Keratinocyte (primary cell): ENCODE results near the gene RAX2. TPM values are rescaled to one million over a fixed set of nuclear protein-coding genes. Genes with fewer than 3 reads are reported as not detected.

Experiments
- DNase-seq: peaks from one replicate; pipeline ENCODE4 v3.0.0-alpha.2; 2011; ENCODE audit warnings: low read depth, missing footprints, low spot score
- FAIRE-seq: peaks from 2 replicates; lab custom pipeline; 2011; peaks lifted over from hg19 to GRCh38; lab: Jason Lieb, UNC
- H2AFZ ChIP-seq: 2 replicates; pipeline ENCODE4 v1.6.0; 2012; ENCODE audit warnings: low read length, control low read depth, inconsistent platforms; ENCODE audit not compliant: control insufficient read depth
- H3K27ac ChIP-seq: 2 replicates; pipeline ENCODE4 v1.5.1; 2011; ENCODE audit warnings: low read length; ENCODE audit not compliant: control insufficient read depth, insufficient read depth
- H3K27me3 ChIP-seq: 3 replicates; pipeline ENCODE4 v1.6.0; 2011; ENCODE audit warnings: low read length; ENCODE audit not compliant: control insufficient read depth, insufficient read depth; ENCODE audit errors: extremely low read depth
- H3K36me3 ChIP-seq, 2 experiments: 2 replicates in 1 of 2; 3 replicates in 1 of 2; pipeline ENCODE4 v1.5.1; 2011; ENCODE audit warnings: low read length in 2 of 2, mild to moderate bottlenecking in 1 of 2; ENCODE audit not compliant: control insufficient read depth in 2 of 2, insufficient read depth in 2 of 2; ENCODE audit errors: extremely low read depth in 1 of 2
- H3K4me1 ChIP-seq: 3 replicates; pipeline ENCODE4 v1.5.1; 2011; ENCODE audit warnings: low read length; ENCODE audit not compliant: control insufficient read depth, insufficient read depth; ENCODE audit errors: extremely low read depth
- H3K4me2 ChIP-seq: 3 replicates; pipeline ENCODE4 v1.6.0; 2011; ENCODE audit warnings: low read depth, low read length; ENCODE audit not compliant: control insufficient read depth, insufficient read depth; ENCODE audit errors: extremely low read depth
- H3K4me3 ChIP-seq, 3 experiments: fragments of 200-600 bp in 1 of 3; sonication (generic) in 1 of 3; 2 replicates in 2 of 3; 3 replicates in 1 of 3; pipeline ENCODE4 v1.5.1; 2011 to 2016; ENCODE audit warnings: low read length in 3 of 3, mild to moderate bottlenecking in 3 of 3, control low read depth in 2 of 3, inconsistent platforms in 1 of 3, low read depth in 1 of 3, mixed read lengths in 1 of 3, mixed run types in 1 of 3, moderate library complexity in 1 of 3; ENCODE audit not compliant: control insufficient read depth in 2 of 3, insufficient read depth in 2 of 3; ENCODE audit errors: extremely low read depth in 1 of 3
- H3K79me2 ChIP-seq: 2 replicates; pipeline ENCODE4 v1.6.0; 2012; ENCODE audit warnings: low read length; ENCODE audit not compliant: control insufficient read depth, insufficient read depth
- H3K9ac ChIP-seq: 3 replicates; pipeline ENCODE4 v1.6.0; 2011; ENCODE audit warnings: low read length; ENCODE audit not compliant: control insufficient read depth, insufficient read depth; ENCODE audit errors: extremely low read depth
- H3K9me1 ChIP-seq: 3 replicates; pipeline ENCODE4 v1.6.0; 2011; ENCODE audit warnings: low read length; ENCODE audit not compliant: control insufficient read depth, insufficient read depth; ENCODE audit errors: extremely low read depth
- H3K9me3 ChIP-seq: 2 replicates; pipeline ENCODE4 v1.5.1; 2012; ENCODE audit warnings: low read depth, low read length; ENCODE audit not compliant: control insufficient read depth
- H4K20me1 ChIP-seq: 3 replicates; pipeline ENCODE4 v1.6.0; 2011; ENCODE audit warnings: low read length; ENCODE audit not compliant: control insufficient read depth, insufficient read depth; ENCODE audit errors: extremely low read depth
- CTCF ChIP-seq, 3 experiments: IDR thresholded peaks in 1 of 3; conservative IDR thresholded peaks in 1 of 3; optimal IDR thresholded peaks in 1 of 3; 2 replicates in 2 of 3; 3 replicates in 1 of 3; pipeline versions ENCODE3 to v1.5.1; 2011; ENCODE audit warnings: low read length in 3 of 3, mild to moderate bottlenecking in 3 of 3, moderate library complexity in 2 of 3, control low read depth in 1 of 3, inconsistent platforms in 1 of 3; ENCODE audit not compliant: insufficient read depth in 2 of 3; ENCODE audit errors: extremely low read depth in 1 of 3
- EZH2 ChIP-seq: IDR thresholded peaks from one replicate; pipeline ENCODE4 v1.6.1; 2012; ENCODE audit warnings: inconsistent platforms, mild to moderate bottlenecking, low read length, moderate library complexity
- dilution Hi-C: fragments of 300-500 bp; cut with MboI; formaldehyde crosslinking; loops from one replicate; pipeline ENCODE4 v1.7.0; 2020; ENCODE audit warnings: low sequenced_read_pairs; ENCODE audit not compliant: extremely low pct_ligation_motif_present
- polyA plus RNA-seq, 5 experiments: library from polyadenylated mRNA; depleted of rRNA in 3 of 5; stranded (reverse) in 3 of 5; stranded (forward) in 1 of 5; unstranded in 1 of 5; fragments of >200 nt; gene quantifications; 1 replicate in 1 of 5; 2 replicates in 3 of 5; 3 replicates in 1 of 5; pipeline versions ENCODE4 v1.2.1 to v1.2.3, GENCODE V29; 2011 to 2012; ENCODE audit warnings: missing spikeins in 2 of 5, low read depth in 1 of 5, low replicate concordance in 1 of 5

Gene RAX2
- polyA plus RNA-seq, 1 donor (not counting 4 experiments of a cell fraction or from before 2014, with no cell fraction given), result not detected

- Histone ChIP-seq H3K4me3 (no peak overlapping the region), H2AFZ (no peak overlapping the region)
- peak; percentile 80 for FAIRE-seq
Observed at GRCh38 chr19:3818466-3818865, 46.4 kb upstream of the RAX2 start.

DNA sequence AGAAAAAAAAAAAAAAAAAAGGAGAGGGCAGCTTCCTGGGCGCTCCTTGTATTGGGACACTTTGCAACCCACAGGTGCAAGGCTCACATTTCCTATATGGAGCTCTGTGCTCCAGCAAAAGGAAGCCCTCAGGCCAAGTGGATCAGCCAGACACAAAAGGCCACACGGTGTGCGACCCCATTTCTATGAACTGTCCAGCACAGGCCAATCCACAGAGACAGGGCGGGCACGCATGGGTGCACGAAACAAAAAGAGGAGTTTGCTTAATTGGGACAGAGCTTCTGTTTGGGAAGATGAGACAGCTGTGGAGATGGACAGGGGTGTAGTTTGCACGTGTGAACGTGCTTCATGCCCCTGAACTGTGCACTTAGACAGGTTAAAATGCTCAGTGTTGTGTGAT is 45.7 kb upstream of the RAX2 start:
- Histone ChIP-seq H3K79me2 (no peaks in the 10 kb centered on the region), H3K4me2 (no peak overlapping the region), H3K27me3 (peaks cover 14% of the 10 kb centered on the region), H3K27ac (no peak overlapping the region), H4K20me1 (no peaks in the 10 kb centered on the region), H3K9me3 (no peaks in the 10 kb centered on the region), H3K9ac (no peak overlapping the region), H3K4me3 (no peak overlapping the region), H3K9me1 (no peaks in the 10 kb centered on the region), H3K4me1 (peaks cover 5% of the 10 kb centered on the region), H3K36me3 (no peaks in the 10 kb centered on the region), H2AFZ (no peak overlapping the region)
- DNase-seq, result no peak
- no peak for FAIRE-seq
- dilution Hi-C loops, result no loop called here
- TF ChIP-seq CTCF (optimal IDR thresholded peaks at IDR 0.05 in 1 of 3, IDR thresholded peaks at IDR 0.05 in 1 of 3, conservative IDR thresholded peaks at IDR 0.05 in 1 of 3; ENCODE audit: extremely low read depth in 1 of 3, insufficient read depth in 2 of 3, low read length in 3 of 3), result no peak
- TF ChIP-seq EZH2, result no peak

More at GRCh38 chr19:3818466-3818865, 46.4 kb upstream of the RAX2 start:
- dilution Hi-C loops, result no loop called here
- no peak overlapping the region for H3K27ac ChIP-seq
- TF ChIP-seq EZH2 (no peak), CTCF (optimal IDR thresholded peaks at IDR 0.05 in 1 of 3, IDR thresholded peaks at IDR 0.05 in 1 of 3, conservative IDR thresholded peaks at IDR 0.05 in 1 of 3; ENCODE audit: extremely low read depth in 1 of 3, insufficient read depth in 2 of 3, low read length in 3 of 3) (no peak)
- H3K9me3 ChIP-seq, result no peaks in the 10 kb centered on the region
- no peaks in the 10 kb centered on the region for H3K9me1 ChIP-seq
- no peaks in the 10 kb centered on the region for H3K79me2 ChIP-seq
- no peaks in the 10 kb centered on the region for H3K36me3 ChIP-seq
- no peaks in the 10 kb centered on the region for H4K20me1 ChIP-seq
- DNase-seq, result no peak
- peaks cover 14% of the 10 kb centered on the region for H3K27me3 ChIP-seq
- peaks cover 5% of the 10 kb centered on the region for H3K4me1 ChIP-seq
- H3K9ac ChIP-seq, result no peak overlapping the region
- H3K4me2 ChIP-seq, result peak overlapping the region; percentile 56
